HG03095 (cell line): ENCODE results near the gene AP5S1.
A peak's percentile ranks its signal among the peaks of the same experiment; 100 is the strongest.

Source experiments
- ATAC-seq: cut with Tn5 transposase; IDR thresholded peaks from one replicate; pipeline ENCODE4 v1.9.1; 2021; ENCODE audit warnings: moderate library complexity; ENCODE audit not compliant: unreplicated experiment

The AP5S1 gene, protein sequence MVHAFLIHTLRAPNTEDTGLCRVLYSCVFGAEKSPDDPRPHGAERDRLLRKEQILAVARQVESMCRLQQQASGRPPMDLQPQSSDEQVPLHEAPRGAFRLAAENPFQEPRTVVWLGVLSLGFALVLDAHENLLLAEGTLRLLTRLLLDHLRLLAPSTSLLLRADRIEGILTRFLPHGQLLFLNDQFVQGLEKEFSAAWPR

DNA sequence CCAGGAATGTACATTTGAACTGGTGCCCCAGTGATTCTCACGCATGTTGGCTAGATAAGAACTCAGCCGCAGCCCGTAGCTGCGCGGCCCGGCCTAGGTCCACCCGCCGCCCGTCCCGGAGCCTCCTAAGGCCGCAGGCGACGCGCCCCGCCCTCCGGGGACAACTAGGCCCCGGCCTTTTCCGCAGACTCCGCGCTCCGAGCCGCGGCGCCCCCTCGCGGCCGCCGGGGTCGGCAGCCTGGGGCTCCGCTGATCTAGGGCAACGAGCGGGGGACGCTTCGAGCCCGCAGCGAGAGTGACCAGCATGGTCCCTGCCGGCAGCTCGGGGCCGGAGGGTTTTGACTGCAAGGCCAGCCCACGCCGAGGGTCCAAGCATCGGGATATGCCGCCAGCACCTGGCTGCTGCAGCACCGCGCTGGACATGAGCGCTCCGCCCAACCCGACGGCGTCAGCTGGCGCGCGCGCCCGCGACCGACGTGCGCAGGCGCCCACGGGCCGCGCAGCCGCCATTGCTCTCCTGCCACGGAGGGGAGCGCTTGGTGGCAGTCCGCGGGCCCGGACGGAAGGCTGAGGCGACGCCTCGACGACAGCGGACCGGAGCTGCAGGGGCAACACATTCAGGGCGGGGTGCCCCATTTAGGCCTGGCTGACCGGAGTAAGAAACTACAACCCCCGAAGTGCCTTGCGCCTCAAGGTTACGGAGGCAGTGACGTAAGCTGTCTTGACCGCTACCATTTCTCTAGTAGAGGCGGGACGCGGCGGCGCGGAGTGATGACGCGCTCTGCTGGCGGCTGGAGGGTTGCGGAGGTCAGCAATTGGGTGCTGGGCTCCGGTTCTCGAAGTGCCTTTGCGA lies at the start of gene AP5S1:
AP5S1 (plus strand) TSS at position 500 of the 853 bp plus-strand sequence. CDS start 1,571 bp downstream, outside the sequence.
- peak; percentile 79 for ATAC-seq

DNA sequence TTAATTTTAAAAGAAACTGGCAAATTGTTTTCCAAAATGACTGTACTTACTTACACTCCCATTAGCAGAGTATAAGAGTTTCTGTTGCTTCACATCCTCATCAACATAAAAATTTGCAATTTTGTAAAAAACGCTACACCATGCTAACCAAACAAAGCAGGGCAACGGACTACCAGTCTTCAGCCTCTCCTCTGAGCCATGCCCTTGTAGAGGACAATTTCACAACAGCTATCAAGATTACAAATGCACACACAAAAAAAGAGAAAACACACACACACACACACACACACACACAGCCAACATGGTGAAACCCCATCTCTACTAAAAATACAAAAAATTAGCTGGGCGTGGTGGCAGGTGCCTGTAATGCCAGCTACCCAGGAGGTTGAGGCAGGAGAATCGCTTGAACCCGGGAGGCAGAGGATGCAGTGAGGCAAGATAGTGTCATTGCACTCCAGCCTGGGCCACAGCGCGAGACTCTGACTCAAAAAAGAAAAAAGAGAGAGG lies 48.7 kb upstream of the AP5S1 start:
- no peak for ATAC-seq

DNA sequence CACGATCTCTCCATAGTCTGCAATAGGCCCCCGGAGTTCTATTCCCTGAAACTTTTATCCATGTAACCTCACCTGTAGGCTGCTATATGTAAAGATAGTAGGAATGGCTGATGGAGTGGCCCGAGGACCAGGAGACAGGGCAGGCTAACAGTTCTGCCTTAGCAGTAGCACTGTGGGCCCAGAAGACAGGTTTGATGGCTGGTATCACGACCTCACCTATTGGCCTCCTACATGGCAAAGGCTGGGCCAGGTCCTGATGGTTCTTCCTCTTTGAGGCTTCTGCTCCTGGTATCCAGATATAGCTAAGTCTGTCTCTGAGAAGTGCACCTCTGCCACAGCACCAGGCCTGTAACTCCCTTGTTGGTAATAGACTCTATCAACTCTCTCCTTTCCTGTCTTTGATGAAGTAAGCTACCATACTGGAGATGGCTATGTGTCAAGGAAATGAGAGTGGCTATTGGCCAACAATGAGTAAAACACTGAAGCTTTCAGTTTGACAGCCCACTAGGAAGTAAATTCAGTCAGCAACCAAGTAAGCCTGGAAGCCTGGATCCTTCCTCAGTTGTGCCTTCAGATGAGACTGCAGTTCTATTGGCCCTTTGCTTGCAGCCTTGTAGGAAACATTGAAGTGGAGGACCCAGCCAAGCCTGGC lies 44.8 kb upstream of the AP5S1 start:
- no peak for ATAC-seq

DNA sequence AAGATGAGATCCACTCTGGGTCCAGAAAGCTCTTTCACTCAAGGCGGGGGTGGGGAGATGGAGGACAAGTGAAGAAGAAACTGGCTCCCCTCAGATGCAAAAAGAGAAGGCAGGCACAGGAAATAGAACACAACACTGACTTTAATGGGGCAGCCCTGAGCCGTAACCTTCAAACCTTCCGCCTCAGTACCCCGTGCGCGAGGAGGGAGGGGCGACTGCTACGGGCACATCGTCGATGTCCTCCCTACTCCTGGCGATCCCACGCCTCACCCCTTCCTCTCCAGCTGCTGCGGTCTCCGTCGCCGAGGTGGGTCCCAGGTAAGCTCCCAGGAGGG lies 43.0 kb upstream of the AP5S1 start:
- no peak for ATAC-seq

DNA sequence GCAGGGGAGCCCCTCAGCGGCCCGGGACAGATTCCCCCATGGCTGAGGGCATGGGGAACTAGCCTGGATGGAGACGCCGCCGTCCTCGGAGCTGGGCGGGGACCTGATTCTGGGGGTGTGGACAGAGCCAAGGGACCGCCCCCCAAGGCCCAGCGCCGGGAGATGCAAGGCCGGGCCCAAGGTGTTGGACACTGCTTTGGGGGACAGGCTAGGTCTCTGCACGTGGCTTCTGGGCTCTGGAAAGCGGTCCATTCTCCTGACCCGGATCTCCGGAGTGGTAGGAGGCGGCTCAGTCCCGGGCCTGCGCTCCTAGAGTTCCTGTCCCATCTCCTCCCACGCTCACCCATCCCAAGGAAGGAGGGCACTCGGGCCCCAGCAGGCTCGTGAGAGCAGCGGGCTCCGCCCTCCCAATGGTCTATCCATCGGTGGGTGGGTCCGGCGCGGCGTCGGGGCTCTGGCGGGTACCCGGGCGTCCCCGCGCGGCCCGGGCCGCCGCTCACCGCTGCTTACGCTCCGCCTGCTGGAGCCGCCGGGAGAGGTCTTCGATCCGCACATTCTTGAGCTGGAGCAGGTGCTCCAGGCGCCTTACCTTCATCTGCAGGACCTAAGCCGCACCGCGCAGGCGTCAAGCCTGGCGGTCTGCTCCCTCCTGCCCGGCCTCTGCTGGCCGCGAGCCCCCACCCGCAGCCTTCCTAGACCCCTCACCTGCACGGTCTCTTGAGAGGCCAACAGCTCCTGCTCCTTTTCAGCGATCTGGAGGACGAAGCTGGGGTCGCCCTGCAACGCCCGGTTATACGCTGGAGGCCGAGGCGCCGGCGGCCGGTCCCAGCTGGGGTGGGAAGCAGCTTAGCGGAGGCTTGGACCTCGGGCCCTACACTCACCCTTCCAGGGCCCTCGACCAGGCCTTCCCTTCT lies 42.4 kb upstream of the AP5S1 start:
- ATAC-seq, result no peak

DNA sequence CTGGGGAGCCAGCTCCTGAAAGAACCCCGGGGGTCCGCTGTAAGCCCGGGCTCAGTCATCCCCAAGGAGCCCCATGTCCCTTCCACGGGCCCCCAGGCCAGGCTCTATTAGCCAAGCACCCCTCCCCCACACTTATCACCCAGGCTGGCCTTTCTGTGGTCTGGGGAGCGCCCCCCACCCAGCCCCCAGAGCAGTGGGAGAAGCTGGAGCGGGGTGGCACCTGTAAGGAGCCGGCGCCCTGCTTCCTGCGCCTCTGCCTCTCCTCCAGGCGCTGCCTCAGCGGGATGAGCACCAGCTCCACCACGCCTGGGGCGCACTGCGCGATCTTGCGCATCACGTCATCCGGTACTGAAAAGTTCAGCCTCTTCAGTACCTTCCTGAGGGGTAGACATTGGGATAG lies 41.4 kb upstream of the AP5S1 start:
- ATAC-seq, result no peak

DNA sequence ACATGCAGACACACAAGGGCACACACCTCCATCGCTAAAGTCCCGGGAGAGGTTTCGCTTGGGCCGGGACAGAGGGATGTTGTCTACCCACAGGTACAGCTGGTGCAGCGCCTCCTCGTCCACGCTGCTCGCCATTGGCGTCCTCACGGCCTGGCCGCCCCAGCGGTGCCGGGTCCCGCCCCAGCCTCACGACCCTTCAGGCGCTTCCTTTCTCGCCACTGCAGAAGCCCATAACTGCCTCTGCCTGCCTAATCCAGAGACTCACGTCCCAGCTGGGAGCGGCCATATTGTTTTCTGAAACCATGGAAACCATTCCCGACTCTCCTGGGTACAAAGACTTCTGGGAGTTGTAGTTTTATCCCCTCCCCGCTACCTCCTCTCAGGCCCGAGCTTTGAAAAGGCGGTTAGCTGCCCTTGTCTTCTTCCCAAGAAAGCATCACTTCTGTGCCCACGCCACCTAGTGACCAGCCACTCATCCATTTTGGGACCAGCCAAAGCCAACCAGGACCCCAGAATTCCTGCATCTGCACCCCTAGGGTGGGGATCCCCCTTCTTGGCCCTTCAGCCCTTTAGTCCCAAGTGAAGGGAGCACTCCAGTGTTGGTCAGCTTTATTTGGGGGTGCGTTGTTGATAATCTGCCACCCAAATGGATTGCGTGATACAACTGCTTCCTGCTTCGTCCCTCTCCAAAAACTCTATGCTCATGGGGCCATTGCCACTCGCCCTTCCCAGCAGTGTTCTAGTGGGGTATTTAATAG lies 39.0 kb upstream of the AP5S1 start, which contains the start of gene SPEF1:
SPEF1 (minus strand) TSS at position 296 of the 758 bp plus-strand sequence; CDS start at position 135, 161 bp downstream.
- peak; percentile 45 for ATAC-seq

DNA sequence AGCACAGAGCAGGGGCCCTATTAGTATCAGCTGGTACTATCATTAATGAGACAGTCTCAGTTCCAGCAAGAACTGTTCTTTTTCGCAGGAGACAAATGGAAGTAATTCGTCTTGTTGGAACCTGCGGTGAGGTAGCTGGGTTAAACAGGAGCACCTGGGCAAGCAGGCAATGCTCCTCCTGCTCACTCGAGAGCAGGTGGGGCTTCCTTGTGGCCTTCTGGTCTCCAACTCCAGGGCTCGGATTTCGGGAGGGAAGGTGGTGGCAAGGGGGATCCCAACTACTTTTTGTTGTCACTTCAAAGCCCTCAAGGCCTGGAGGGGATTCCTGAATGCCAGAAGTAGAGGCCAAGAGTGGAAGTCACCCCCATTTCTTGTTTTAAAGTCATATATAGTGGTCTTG lies 37.8 kb upstream of the AP5S1 start:
- ATAC-seq, result no peak

DNA sequence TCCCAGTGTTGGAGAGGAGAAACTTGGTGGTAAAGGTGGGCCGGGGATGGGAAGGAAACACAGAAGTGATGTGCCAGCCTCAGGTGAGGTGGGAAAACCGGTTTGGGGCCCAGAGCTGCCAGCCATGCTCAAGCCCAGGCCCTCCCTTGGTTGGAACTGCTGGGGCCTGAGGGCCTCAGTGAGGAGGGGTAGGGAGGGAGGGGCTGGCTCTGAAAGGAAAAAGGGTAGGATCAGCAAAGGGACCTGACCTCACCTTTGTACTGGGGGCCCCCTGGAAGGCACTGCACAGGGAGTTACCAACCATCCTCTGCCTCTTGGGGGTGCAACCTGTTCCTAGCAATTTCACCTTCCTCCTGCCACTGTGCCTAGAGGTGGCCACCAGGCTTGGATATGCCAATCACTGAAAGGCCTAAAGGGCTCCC lies 37.3 kb upstream of the AP5S1 start:
- no peak for ATAC-seq

DNA sequence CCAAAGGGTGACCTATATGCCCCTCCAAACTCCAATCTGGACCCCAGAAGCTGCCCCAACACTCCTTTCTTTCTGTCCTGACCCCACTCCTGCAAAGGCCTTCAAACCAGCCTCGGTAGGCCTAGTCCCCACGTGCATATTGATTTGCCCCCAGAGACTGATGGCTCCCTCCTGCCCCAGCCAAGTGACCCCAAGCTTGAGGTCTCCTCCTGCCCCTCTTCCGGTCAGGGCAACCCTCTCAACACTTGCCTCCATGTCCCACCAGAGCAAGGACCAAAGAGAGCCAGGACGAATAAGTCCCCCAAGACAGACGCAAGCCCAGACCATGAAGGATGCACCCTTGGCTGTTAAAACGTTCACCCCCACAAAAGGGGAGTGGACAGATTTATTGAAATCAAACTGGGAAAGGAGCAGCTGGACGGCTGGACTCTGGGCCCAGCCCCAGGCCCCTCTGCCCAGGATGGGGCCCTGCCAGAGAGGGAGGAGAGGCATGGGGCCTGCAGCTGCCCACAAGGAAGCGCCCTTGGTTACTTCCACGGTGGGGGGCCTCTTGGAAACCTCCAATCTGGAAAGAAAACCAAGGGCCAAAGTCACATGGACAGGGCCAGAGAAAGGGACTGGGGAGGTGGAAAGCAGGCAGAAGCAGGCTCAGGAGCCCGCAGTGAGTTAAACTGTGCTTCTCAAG lies 36.7 kb upstream of the AP5S1 start:
- ATAC-seq, result no peak

DNA sequence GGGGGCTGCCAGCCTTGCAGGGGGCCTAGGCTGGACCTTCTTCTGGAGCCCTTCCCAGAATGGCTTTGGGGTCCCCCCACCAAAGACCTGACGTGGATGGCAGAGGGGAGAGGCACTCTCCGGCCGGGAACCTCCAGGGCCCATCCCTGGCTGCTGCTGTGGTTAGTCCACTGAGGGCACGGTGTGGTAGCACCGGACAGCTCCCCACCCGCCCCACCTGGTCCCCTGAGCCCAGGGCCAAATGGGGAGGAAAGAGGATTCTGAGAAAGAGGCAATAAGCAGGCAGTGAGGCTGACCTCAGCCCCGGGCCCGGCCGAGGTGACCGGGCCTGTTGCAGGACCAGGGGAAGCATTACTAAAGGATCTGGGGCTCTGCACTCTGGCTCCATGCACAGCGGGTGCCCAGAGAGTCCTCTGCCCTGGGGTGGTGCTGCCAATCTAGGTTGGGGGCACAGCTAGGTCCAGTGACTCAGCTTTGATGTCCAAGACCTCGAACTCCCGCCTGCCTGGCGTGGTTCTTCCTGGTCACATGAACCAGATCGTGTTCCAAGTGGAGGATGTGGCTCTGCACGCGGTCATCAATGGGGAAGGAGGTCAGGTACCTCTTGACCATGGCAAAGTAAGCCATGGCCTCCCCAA lies 36.0 kb upstream of the AP5S1 start:
- ATAC-seq, result no peak

DNA sequence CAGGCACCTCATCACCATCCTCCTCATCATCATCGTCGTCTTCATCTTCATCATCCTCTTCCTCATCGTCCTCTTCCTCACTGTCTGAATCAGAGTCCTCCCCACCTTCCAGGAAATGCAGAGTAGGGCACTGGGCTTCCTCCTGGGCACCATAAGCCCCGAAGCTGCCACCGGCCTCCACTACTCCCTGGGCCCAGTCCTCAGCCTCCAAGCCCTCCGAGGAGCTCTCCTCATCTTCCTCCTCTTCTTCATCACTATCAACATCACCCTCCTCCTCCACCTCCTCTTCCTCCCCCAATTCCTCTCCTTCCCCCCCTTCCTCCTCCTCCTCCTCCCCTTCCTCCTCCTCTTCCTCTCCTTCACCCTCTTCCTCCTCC lies 35.5 kb upstream of the AP5S1 start:
- no peak for ATAC-seq

DNA sequence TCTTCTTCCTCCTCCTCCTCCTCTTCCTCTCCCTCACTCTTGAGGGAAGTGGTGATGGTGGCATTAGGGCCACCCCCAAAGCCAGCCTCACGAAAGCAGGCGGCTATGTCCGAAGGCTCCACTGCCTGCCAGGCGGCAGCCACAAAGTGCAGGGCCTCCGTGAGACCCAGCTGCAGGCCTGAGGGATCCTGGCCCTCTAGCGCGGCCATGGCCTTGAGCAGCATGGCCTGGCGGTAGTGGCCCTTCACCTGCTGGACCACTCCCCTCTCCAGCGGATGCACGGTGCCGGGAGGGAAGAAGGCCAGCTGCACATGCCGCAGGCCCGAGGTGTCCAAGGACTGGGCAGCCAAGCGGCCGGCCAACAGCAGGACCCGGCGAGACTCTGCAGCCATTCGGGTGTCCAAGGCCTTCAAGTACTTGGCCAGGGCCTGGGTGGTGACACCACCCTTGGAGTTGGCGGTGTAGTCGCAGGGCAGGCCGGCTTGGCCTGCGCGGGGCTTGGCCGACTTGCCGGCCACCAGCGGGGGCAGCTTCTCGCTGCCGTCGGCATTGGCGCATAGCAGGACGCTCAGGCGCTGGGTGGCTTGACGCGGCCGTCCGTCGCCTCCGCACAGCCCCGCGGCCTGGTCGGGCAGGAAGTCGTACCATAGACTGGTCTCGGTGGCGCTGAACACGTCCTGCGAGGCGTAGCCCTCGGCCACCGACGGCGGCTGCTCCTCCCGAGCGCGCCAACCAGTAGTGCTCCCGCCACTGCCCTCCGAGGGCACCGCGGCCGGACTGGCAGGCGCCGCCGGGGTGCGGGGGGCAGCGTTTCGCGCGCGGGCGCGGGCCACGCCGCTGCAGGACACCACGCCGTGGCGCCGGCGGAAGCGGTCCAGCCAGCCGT lies 34.9 kb upstream of the AP5S1 start:
- no peak for ATAC-seq

DNA sequence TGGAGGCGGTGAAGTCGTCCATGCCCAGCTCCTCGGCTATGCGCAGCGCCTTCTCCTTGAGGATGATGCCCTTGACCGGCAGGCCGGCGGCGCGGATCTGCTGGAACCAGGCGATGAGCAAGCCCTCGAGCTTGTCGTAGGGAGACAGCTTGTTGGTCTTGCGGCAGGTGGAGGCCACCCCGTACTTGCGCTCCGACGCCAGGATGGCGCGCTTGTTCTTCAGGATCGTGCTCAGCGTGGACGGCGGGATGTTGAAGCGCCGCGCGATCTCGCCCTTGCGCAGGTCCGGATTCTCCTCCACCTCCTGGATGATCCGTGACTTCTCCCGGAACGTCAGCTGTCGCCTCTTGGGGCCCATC lies 34.2 kb upstream of the AP5S1 start:
- ATAC-seq, result no peak

DNA sequence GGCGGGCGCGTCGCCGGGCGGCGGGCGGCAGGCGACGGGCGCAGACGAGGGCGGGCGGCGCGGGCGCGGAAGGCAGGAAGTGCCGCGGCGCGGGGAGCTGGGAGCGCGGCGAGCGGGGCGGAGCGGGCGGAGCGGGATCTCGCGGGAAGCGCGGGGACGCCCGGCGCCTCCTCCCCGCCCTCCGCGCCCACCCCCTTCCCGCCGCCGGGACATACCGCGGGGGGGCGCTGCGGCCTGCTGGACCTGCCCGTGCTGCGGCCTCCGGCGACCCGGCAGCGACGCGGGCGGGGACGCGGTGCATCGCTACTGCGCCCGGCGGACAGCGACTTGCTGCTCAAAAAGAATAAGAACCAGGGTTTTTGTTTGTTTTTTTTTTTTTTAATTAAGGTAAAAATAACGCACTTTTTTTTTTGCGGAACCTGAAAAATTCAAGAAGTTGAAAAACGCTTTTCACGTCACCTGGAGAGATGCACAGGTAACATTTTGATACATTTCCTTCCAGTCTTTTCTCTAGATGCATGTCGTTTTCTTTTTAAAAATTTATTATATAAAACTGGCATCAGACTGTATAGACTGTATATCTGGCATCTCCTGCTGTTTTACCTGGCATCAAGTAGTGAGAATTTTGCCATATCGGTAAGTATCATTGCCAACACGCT lies 33.6 kb upstream of the AP5S1 start, which contains the start of gene CENPB:
CENPB (minus strand) TSS at position 76 of the 659 bp plus-strand sequence. CDS start 257 bp downstream, outside the sequence.
- peak; percentile 68 for ATAC-seq

DNA sequence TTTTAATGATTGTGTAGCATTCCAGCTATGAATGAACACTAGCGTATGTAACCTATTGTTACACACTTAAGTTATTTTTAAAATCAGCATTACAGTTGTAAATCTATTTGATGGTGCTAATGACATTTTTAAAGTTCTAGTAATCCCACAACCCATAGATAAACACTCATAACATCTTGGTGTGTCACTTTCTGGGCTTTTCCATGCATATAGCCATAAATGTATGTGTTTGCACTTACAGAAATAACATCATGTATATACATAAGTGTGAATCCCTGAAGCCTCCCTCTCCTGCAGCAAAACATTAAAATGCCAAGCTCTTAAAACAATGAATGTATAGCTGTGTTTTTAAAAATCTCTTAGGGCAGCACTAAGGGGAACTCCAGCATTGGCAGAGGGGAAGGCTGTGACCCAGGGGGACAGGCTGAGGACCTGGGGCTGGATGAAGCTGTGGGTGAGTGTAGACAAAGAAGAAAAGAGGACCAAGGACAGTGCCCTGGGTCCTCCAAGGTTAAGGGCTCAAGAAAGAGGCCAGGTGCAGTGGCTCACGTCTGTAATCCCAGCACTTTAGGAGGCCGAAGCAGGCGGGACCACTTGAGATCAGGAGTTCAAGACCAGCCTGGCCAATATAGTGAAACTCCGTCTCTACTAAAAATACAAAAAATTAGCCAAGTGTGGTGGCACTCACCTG lies 32.9 kb upstream of the AP5S1 start:
- no peak for ATAC-seq

DNA sequence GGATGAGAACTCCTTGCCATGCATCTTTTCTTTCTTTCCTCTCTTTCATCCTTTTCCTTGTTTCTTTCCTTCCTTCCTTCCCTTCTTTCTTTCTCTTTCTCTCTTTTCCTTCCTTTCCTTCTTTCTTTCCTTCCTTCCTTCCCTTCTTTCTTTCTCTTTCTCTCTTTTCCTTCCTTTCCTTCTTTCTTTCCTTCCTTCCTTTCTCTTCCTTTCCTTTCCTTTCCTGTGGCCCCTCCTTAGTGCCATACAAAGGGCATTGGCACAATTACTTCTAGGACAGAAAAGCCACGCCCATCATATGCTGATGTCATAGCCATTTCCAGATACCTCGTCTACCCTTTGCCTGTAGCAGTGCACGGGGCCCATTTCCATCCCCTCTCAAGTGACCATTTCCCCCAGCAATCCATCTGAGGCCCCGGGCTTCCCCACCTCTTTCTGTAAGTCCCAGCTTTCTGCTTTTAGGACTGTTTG lies 31.6 kb upstream of the AP5S1 start:
- no peak for ATAC-seq
